ES-I3 (cell line): ENCODE data around the gene C2orf92.

Experiments used
- H3K36me3 ChIP-seq: 2 replicates; pipeline ENCODE4 v1.6.1; 2013; ENCODE audit warnings: mild to moderate bottlenecking, low read length, control low read depth, moderate library complexity; ENCODE audit not compliant: insufficient read depth
- H3K4me1 ChIP-seq: 2 replicates; pipeline ENCODE4 v1.6.1; 2013; ENCODE audit warnings: mild to moderate bottlenecking, control low read depth, low read length; ENCODE audit not compliant: insufficient read depth
- H3K9ac ChIP-seq: 2 replicates; pipeline ENCODE4 v1.6.1; 2013; ENCODE audit warnings: low read depth, mild to moderate bottlenecking, low read length, moderate library complexity
- H3K9me3 ChIP-seq: 2 replicates; pipeline ENCODE4 v1.6.1; 2013; ENCODE audit warnings: mild to moderate bottlenecking, low read length, moderate library complexity; ENCODE audit not compliant: control insufficient read depth, insufficient read depth

C2orf92 gene

GRCh38 chr2:97695744-97696143 is 26.2 kb downstream of the C2orf92 start:
- Histone ChIP-seq H3K36me3 (no peaks in the 10 kb centered on the region), H3K4me1 (peaks cover 4% of the 10 kb centered on the region; the same call in 1 of the 2 replicates), H3K9ac (no peak overlapping the region)

GRCh38 chr2:97697252-97698235 is 28.0 kb downstream of the C2orf92 start:
- H3K4me1 ChIP-seq = no peaks in the 10 kb centered on the region
- no peak overlapping the region for H3K9ac ChIP-seq
- no peaks in the 10 kb centered on the region for H3K36me3 ChIP-seq
- no peaks in the 10 kb centered on the region for H3K9me3 ChIP-seq

More at GRCh38 chr2:97695744-97696143, 26.2 kb downstream of the C2orf92 start:
- no peaks in the 10 kb centered on the region for H3K9me3 ChIP-seq

GRCh38 chr2:97698530-97698929 is 29.0 kb downstream of the C2orf92 start:
- H3K4me1 ChIP-seq = no peaks in the 10 kb centered on the region
- H3K9me3 ChIP-seq = no peaks in the 10 kb centered on the region
- no peak overlapping the region for H3K9ac ChIP-seq
- no peaks in the 10 kb centered on the region for H3K36me3 ChIP-seq

- H3K9ac ChIP-seq = no peak overlapping the region
- H3K4me1 ChIP-seq = no peaks in the 10 kb centered on the region
- no peaks in the 10 kb centered on the region for H3K36me3 ChIP-seq
- no peaks in the 10 kb centered on the region for H3K9me3 ChIP-seq
Observed at GRCh38 chr2:97699765-97700444, 30.4 kb downstream of the C2orf92 start.

- H3K9me3 ChIP-seq = no peaks in the 10 kb centered on the region
- H3K9ac ChIP-seq = no peak overlapping the region
- no peaks in the 10 kb centered on the region for H3K36me3 ChIP-seq
- no peaks in the 10 kb centered on the region for H3K4me1 ChIP-seq
Observed at GRCh38 chr2:97701186-97701585, 31.7 kb downstream of the C2orf92 start.

GRCh38 chr2:97701851-97702465 is 32.4 kb downstream of the C2orf92 start:
- Histone ChIP-seq H3K9me3 (no peaks in the 10 kb centered on the region), H3K4me1 (no peaks in the 10 kb centered on the region), H3K9ac (no peak overlapping the region), H3K36me3 (no peaks in the 10 kb centered on the region)

- Histone ChIP-seq H3K9ac (no peak overlapping the region), H3K4me1 (no peaks in the 10 kb centered on the region)
Observed at GRCh38 chr2:97702731-97703470, 33.4 kb downstream of the C2orf92 start.

GRCh38 chr2:97703741-97704140 is 34.2 kb downstream of the C2orf92 start:
- Histone ChIP-seq H3K9ac (no peak overlapping the region), H3K9me3 (no peaks in the 10 kb centered on the region), H3K36me3 (no peaks in the 10 kb centered on the region), H3K4me1 (no peaks in the 10 kb centered on the region)

More at GRCh38 chr2:97702731-97703470, 33.4 kb downstream of the C2orf92 start:
- Histone ChIP-seq H3K36me3 (no peaks in the 10 kb centered on the region), H3K9me3 (no peaks in the 10 kb centered on the region)

GRCh38 chr2:97704989-97705388 is 35.5 kb downstream of the C2orf92 start:
- Histone ChIP-seq H3K9ac (no peak overlapping the region), H3K9me3 (no peaks in the 10 kb centered on the region), H3K36me3 (no peaks in the 10 kb centered on the region), H3K4me1 (no peaks in the 10 kb centered on the region)

- Histone ChIP-seq H3K36me3 (no peaks in the 10 kb centered on the region), H3K9me3 (no peaks in the 10 kb centered on the region), H3K4me1 (no peaks in the 10 kb centered on the region), H3K9ac (no peak overlapping the region)
Observed at GRCh38 chr2:97706112-97706511, 36.6 kb downstream of the C2orf92 start.

- Histone ChIP-seq H3K9ac (no peak overlapping the region), H3K4me1 (no peaks in the 10 kb centered on the region), H3K36me3 (no peaks in the 10 kb centered on the region), H3K9me3 (no peaks in the 10 kb centered on the region)
Observed at GRCh38 chr2:97706708-97707345, 37.3 kb downstream of the C2orf92 start.

- no peak overlapping the region for H3K9ac ChIP-seq
- H3K9me3 ChIP-seq = no peaks in the 10 kb centered on the region
- H3K4me1 ChIP-seq = no peaks in the 10 kb centered on the region
- no peaks in the 10 kb centered on the region for H3K36me3 ChIP-seq
Observed at GRCh38 chr2:97707362-97708047, 38.0 kb downstream of the C2orf92 start.

- Histone ChIP-seq H3K4me1 (no peaks in the 10 kb centered on the region), H3K9ac (no peak overlapping the region), H3K36me3 (no peaks in the 10 kb centered on the region), H3K9me3 (no peaks in the 10 kb centered on the region)
Observed at GRCh38 chr2:97708048-97708380, 38.5 kb downstream of the C2orf92 start.
